Islet of Langerhans (tissue), 1 donor: ENCODE results near the gene NR1D1.

ENCODE experiments used
- FAIRE-seq: peaks from one replicate; lab custom pipeline; 2011; peaks lifted over from hg19 to GRCh38; lab: Jason Lieb, UNC

NR1D1 gene

GRCh38 chr17:40111221-40112128 is 11.1 kb upstream of the NR1D1 start:
- FAIRE-seq = no peak

- FAIRE-seq = no peak
Measured at GRCh38 chr17:40110026-40110845, 9.8 kb upstream of the NR1D1 start.

GRCh38 chr17:40108970-40109824 is 8.8 kb upstream of the NR1D1 start:
- FAIRE-seq = no peak

- no peak for FAIRE-seq
Measured at GRCh38 chr17:40107522-40108174, 7.3 kb upstream of the NR1D1 start.

GRCh38 chr17:40106760-40107521 is 6.6 kb upstream of the NR1D1 start:
- no peak for FAIRE-seq

- FAIRE-seq = no peak
Measured at GRCh38 chr17:40105861-40106759, 5.7 kb upstream of the NR1D1 start.

- no peak for FAIRE-seq
Measured at GRCh38 chr17:40104594-40105486, 4.5 kb upstream of the NR1D1 start.

- FAIRE-seq = no peak
Measured at GRCh38 chr17:40103688-40104087, 3.3 kb upstream of the NR1D1 start.

- FAIRE-seq = no peak
Measured at GRCh38 chr17:40103071-40103661, 2.8 kb upstream of the NR1D1 start.

- no peak for FAIRE-seq
Measured at GRCh38 chr17:40101367-40102210, 1.2 kb upstream of the NR1D1 start.

GRCh38 chr17:40100669-40101366 is 429 bp upstream of the NR1D1 start:
- FAIRE-seq = peak; percentile 62

- no peak for FAIRE-seq
Measured at GRCh38 chr17:40099619-40100418, 570 bp downstream of the NR1D1 start.

GRCh38 chr17:40098846-40099618 is 1.4 kb downstream of the NR1D1 start:
- no peak for FAIRE-seq

- no peak for FAIRE-seq
Measured at GRCh38 chr17:40097931-40098845, 2.2 kb downstream of the NR1D1 start.
